Measurements from ENCODE around the gene FOXE1. TPM values are rescaled to one million over a fixed set of nuclear protein-coding genes. Genes with fewer than 3 reads are reported as not detected.
A peak's percentile ranks its signal among the peaks of the same experiment; 100 is the strongest.

Gene FOXE1
- total RNA-seq, 1 donor from 2014 or later: not detected

DNA sequence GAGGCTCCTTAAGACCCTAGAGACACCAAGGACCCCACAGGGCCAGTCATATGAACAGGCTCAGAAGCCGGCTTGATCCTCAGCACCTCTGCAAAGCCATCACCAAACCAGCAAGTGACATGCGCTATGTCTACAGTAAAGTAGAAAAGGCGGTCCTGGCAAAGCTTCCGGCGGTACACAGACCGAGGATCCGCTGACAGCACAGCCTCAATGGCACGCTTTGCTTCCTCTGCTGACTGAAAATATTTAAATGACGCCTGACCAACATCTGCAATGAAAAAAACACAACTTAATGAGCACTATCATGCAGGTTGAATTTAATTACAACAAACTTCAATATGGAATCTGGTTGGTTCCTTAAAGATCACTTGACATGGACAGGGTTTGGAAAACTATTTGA, 51.7 kb downstream of the FOXE1 start:
- TF ChIP-seq, protein P1, sequence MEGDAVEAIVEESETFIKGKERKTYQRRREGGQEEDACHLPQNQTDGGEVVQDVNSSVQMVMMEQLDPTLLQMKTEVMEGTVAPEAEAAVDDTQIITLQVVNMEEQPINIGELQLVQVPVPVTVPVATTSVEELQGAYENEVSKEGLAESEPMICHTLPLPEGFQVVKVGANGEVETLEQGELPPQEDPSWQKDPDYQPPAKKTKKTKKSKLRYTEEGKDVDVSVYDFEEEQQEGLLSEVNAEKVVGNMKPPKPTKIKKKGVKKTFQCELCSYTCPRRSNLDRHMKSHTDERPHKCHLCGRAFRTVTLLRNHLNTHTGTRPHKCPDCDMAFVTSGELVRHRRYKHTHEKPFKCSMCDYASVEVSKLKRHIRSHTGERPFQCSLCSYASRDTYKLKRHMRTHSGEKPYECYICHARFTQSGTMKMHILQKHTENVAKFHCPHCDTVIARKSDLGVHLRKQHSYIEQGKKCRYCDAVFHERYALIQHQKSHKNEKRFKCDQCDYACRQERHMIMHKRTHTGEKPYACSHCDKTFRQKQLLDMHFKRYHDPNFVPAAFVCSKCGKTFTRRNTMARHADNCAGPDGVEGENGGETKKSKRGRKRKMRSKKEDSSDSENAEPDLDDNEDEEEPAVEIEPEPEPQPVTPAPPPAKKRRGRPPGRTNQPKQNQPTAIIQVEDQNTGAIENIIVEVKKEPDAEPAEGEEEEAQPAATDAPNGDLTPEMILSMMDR (IDR thresholded peaks at IDR 0.05): no peak
- no peaks in the 10 kb centered on the region for H3K27me3 Mint-ChIP-seq (ENCODE audit: unreplicated experiment)
- no peaks in the 10 kb centered on the region for H3K4me1 Mint-ChIP-seq (ENCODE audit: unreplicated experiment)
- no peaks in the 10 kb centered on the region for H3K9me3 Mint-ChIP-seq (ENCODE audit: unreplicated experiment)
- no peak overlapping the region for H3K4me3 Mint-ChIP-seq (ENCODE audit: unreplicated experiment)
- H3K27ac Mint-ChIP-seq (ENCODE audit: unreplicated experiment): no peak overlapping the region
- H3K36me3 Mint-ChIP-seq (ENCODE audit: unreplicated experiment): peaks cover 25% of the 10 kb centered on the region
- DNase-seq (ENCODE audit: extremely low spot score, unreplicated experiment): peak; percentile 54

DNA sequence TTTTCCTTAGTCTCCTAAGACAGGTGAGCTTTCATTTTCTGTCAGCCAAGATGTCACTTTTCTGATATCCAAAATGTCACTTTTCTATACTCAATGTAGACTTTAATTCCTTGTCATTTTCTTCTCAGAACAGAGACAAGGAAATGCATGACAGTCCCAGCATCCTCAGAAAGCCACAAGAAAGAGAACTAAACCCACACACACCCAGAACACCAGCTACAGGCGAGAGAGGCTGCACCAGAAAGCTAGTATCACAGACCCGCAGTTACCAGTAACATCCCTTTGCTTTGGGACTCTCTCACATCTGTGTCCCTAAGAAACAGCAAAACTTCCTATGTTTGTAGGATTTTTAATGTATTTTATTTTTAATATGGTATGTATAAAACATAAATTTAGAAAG, 52.2 kb downstream of the FOXE1 start:
- no peaks in the 10 kb centered on the region for H3K4me1 Mint-ChIP-seq (ENCODE audit: unreplicated experiment)
- DNase-seq (ENCODE audit: extremely low spot score, unreplicated experiment): no peak
- no peaks in the 10 kb centered on the region for H3K27me3 Mint-ChIP-seq (ENCODE audit: unreplicated experiment)
- no peak overlapping the region for H3K27ac Mint-ChIP-seq (ENCODE audit: unreplicated experiment)
- TF ChIP-seq, protein P1 (IDR thresholded peaks at IDR 0.05): no peak
- H3K9me3 Mint-ChIP-seq (ENCODE audit: unreplicated experiment): no peaks in the 10 kb centered on the region
- H3K4me3 Mint-ChIP-seq (ENCODE audit: unreplicated experiment): no peak overlapping the region
- peaks cover 30% of the 10 kb centered on the region for H3K36me3 Mint-ChIP-seq (ENCODE audit: unreplicated experiment)

Other genes starting within 250 kb of the FOXE1 start
- 23.3 and 28.4 TPM in 2 replicates for gene TSTD2, start 219.9 kb upstream of the FOXE1 start, total RNA-seq
- 34.9 and 42.2 TPM in 2 replicates for gene NCBP1, start 219.4 kb upstream of the FOXE1 start, total RNA-seq
- 10.1 and 10.6 TPM in 2 replicates for gene XPA, start 155.9 kb upstream of the FOXE1 start, total RNA-seq
- 10.6 and 15.3 TPM in 2 replicates for gene TRMO, start 69.3 kb downstream of the FOXE1 start, total RNA-seq
- gene HEMGN, start 84.9 kb downstream of the FOXE1 start, total RNA-seq: not detected in 2 replicates
- gene ANP32B, start 130.1 kb downstream of the FOXE1 start, total RNA-seq: 114 and 117 TPM in 2 replicates
- gene NANS, start 203.5 kb downstream of the FOXE1 start, total RNA-seq: 43.4 and 43.9 TPM in 2 replicates

Data from osteocyte (in vitro differentiated cells).